ENCODE measurements around the gene TMEM44. TPM values are rescaled to one million over a fixed set of nuclear protein-coding genes. Genes with fewer than 3 reads are reported as not detected.

The TMEM44 gene
- total RNA-seq, 3 donors from 2014 or later: 30.9 to 59.3 (median 34.1) TPM

- no peaks in the 10 kb centered on the region for H3K9me3 ChIP-seq
- intact Hi-C loops (cut with DNase I, micrococcal nuclease): loop anchor here in 1 of 2 donors (5.0 kb wide), 1 partner anchor 99 kb away; no protein-coding TSS in a partner anchor
- H3K4me1 ChIP-seq (ENCODE audit: low read depth): no peaks in the 10 kb centered on the region
- ATAC-seq (no peak), DNase-seq (no peak)
- H3K4me3 ChIP-seq: no peak overlapping the region
- no peak for TF ChIP-seq CTCF (IDR thresholded peaks at IDR 0.05)
- no peaks in the 10 kb centered on the region for H3K36me3 ChIP-seq (ENCODE audit: low read depth)
These were observed 61.6 kb downstream of the TMEM44 start for GRCh38 chr3:194571491-194572142.

- ATAC-seq: no peak
- Histone ChIP-seq H3K9me3 (no peaks in the 10 kb centered on the region), H3K4me1 (ENCODE audit: low read depth) (no peaks in the 10 kb centered on the region), H3K4me3 (no peak overlapping the region), H3K36me3 (ENCODE audit: low read depth) (no peaks in the 10 kb centered on the region)
- intact Hi-C loops (cut with DNase I, micrococcal nuclease): loop anchor here in 1 of 2 donors (5.0 kb wide), 1 partner anchor 99 kb away; no protein-coding TSS in a partner anchor
- no peak for TF ChIP-seq CTCF (IDR thresholded peaks at IDR 0.05)
- no peak for DNase-seq
These were observed 62.3 kb downstream of the TMEM44 start for GRCh38 chr3:194570898-194571297.

- Histone ChIP-seq H3K4me3 (no peak overlapping the region), H3K4me1 (ENCODE audit: low read depth) (no peaks in the 10 kb centered on the region), H3K9me3 (no peaks in the 10 kb centered on the region), H3K36me3 (ENCODE audit: low read depth) (no peaks in the 10 kb centered on the region)
- TF ChIP-seq CTCF (IDR thresholded peaks at IDR 0.05): no peak
- DNase-seq (no peak), ATAC-seq (no peak)
- intact Hi-C loops (cut with DNase I, micrococcal nuclease): loop anchor here in 1 of 2 donors (5.0 kb wide), 1 partner anchor 98 kb away; no protein-coding TSS in a partner anchor
These were observed 63.0 kb downstream of the TMEM44 start for GRCh38 chr3:194570235-194570634.

- H3K4me3 ChIP-seq: no peak overlapping the region
- no peaks in the 10 kb centered on the region for H3K36me3 ChIP-seq (ENCODE audit: low read depth)
- no peaks in the 10 kb centered on the region for H3K4me1 ChIP-seq (ENCODE audit: low read depth)
- TF ChIP-seq CTCF (IDR thresholded peaks at IDR 0.05): no peak
- no peaks in the 10 kb centered on the region for H3K9me3 ChIP-seq
- DNase-seq: no peak
- intact Hi-C loops (cut with DNase I, micrococcal nuclease): no loop called here
- no peak for ATAC-seq
These were observed 64.0 kb downstream of the TMEM44 start for GRCh38 chr3:194569252-194569651.

- intact Hi-C loops (cut with DNase I, micrococcal nuclease): no loop called here
- no peak for TF ChIP-seq CTCF (IDR thresholded peaks at IDR 0.05)
- no peak for ATAC-seq
These were observed 67.5 kb downstream of the TMEM44 start for GRCh38 chr3:194565597-194566190.

More at GRCh38 chr3:194565597-194566190, 67.5 kb downstream of the TMEM44 start:
- H3K4me1 ChIP-seq (ENCODE audit: low read depth): no peaks in the 10 kb centered on the region
- H3K9me3 ChIP-seq: no peaks in the 10 kb centered on the region
- no peak for DNase-seq
- H3K4me3 ChIP-seq: no peak overlapping the region
- H3K36me3 ChIP-seq (ENCODE audit: low read depth): no peaks in the 10 kb centered on the region
